GM12878 (cell line): ENCODE measurements around the gene KIAA0930. TPM values are rescaled to one million over a fixed set of nuclear protein-coding genes. Genes with fewer than 3 reads are reported as not detected.
A peak's percentile ranks its signal among the peaks of the same experiment; 100 is the strongest.

ENCODE experiments used
- ATAC-seq: fragments of 200-7000 bp; cut with Tn5 transposase; 3 replicates; pipeline ENCODE4 v1.9.1; 2020; ENCODE audit warnings: mild to moderate bottlenecking, moderate library complexity
- BruUV-seq: library from RNA; stranded (reverse); fragments of 400-500 nt; replicated peaks from 2 replicates; lab custom pipeline; 2021; lab: Mats Ljungman, UMichigan
- CTCF ChIA-PET: fragments of 300-600 bp; sonication (Branson Sonifier 250); formaldehyde crosslinking; extraction: SDS; loops from one replicate; lab custom pipeline; 2021; ENCODE audit warnings: inconsistent platforms; lab: Yijun Ruan, JAX
- POLR2A ChIA-PET: fragments of 350-600 bp; formaldehyde crosslinking; extraction: SDS; loops from one replicate; lab custom pipeline; 2021; ENCODE audit warnings: inconsistent platforms; lab: Charles Lee
- RAD21 ChIA-PET: fragments of 300-600 bp; sonication (Branson Sonifier 250); formaldehyde crosslinking; loops from one replicate; lab custom pipeline; 2023; ENCODE audit warnings: antibody characterized with exemption; ENCODE audit not compliant: unreplicated experiment; lab: Charles Lee
- SMC1A ChIA-PET: fragments of 300-600 bp; sonication (Branson Sonifier 250); formaldehyde crosslinking; loops from one replicate; lab custom pipeline; 2023; ENCODE audit not compliant: unreplicated experiment, uncharacterized antibody; lab: Charles Lee
- DNase-seq: peaks from one replicate; pipeline ENCODE4 v3.0.0-alpha.2; 2011; ENCODE audit warnings: low read depth, low spot score
- FAIRE-seq: peaks from 3 replicates; lab custom pipeline; 2011; peaks lifted over from hg19 to GRCh38; lab: Jason Lieb, UNC
- H2AFZ ChIP-seq: 2 replicates; pipeline ENCODE4 v1.6.0; 2011; ENCODE audit warnings: low read depth, low read length, control low read depth; ENCODE audit not compliant: control insufficient read depth
- H3K27ac ChIP-seq: 2 replicates; pipeline ENCODE4 v1.5.1; 2011; ENCODE audit warnings: control low read depth; ENCODE audit not compliant: control insufficient read depth, insufficient read depth
- H3K27me3 ChIP-seq, 2 experiments: replicated peaks in 1 of 2; 2 replicates each; pipeline versions ENCODE4 v1.6.0 to v1.6.1; 2011; ENCODE audit warnings: low read length in 1 of 2; ENCODE audit not compliant: control insufficient read depth in 2 of 2, insufficient read depth in 2 of 2
- H3K36me3 ChIP-seq, 2 experiments: 2 replicates each; pipeline ENCODE4 v1.5.1; 2011; ENCODE audit warnings: low read length in 1 of 2; ENCODE audit not compliant: control insufficient read depth in 2 of 2, insufficient read depth in 2 of 2
- H3K4me1 ChIP-seq: 2 replicates; pipeline ENCODE4 v1.6.1; 2011; ENCODE audit warnings: mild to moderate bottlenecking, low read length, moderate library complexity, mixed read lengths; ENCODE audit not compliant: control insufficient read depth, insufficient read depth
- H3K4me2 ChIP-seq: 2 replicates; pipeline ENCODE4 v1.6.0; 2011; ENCODE audit warnings: control low read depth; ENCODE audit not compliant: control insufficient read depth, insufficient read depth
- H3K4me3 ChIP-seq: fragments of 200-600 bp; sonication (generic); 2 replicates; pipeline ENCODE4 v1.5.1; 2016
- H3K79me2 ChIP-seq: 2 replicates; pipeline ENCODE4 v1.6.0; 2011; ENCODE audit warnings: low read length; ENCODE audit not compliant: control insufficient read depth, insufficient read depth
- H3K9ac ChIP-seq: 2 replicates; pipeline ENCODE4 v1.8.0; 2011; ENCODE audit warnings: low read length, control low read depth, mixed read lengths; ENCODE audit not compliant: control insufficient read depth, insufficient read depth
- H3K9me3 ChIP-seq: replicated peaks from 3 replicates; pipeline ENCODE4 v1.5.1; 2011; ENCODE audit warnings: mild to moderate bottlenecking, low read length; ENCODE audit not compliant: control insufficient read depth, insufficient read depth
- H4K20me1 ChIP-seq: 2 replicates; pipeline ENCODE4 v1.6.0; 2011; ENCODE audit not compliant: control insufficient read depth, insufficient read depth
- CHD2 ChIP-seq: IDR thresholded peaks from 2 replicates; pipeline ENCODE4 v1.6.1; 2011; ENCODE audit warnings: low read depth, low read length, improper control_type of control experiment, borderline replicate concordance
- CTCF ChIP-seq, 3 experiments: IDR thresholded peaks in 2 of 3; conservative IDR thresholded peaks in 1 of 3; 2 replicates each; pipeline ENCODE4 v1.5.1; 2011; ENCODE audit warnings: low read depth in 3 of 3, low read length in 3 of 3, mild to moderate bottlenecking in 3 of 3, control low read depth in 2 of 3, moderate library complexity in 2 of 3, inconsistent platforms in 1 of 3, mixed read lengths in 1 of 3; ENCODE audit not compliant: control insufficient read depth in 2 of 3, insufficient read depth in 1 of 3; ENCODE audit errors: extremely low read depth in 1 of 3
- NFIC ChIP-seq: IDR thresholded peaks from 2 replicates; pipeline ENCODE4 v1.6.1; 2012; ENCODE audit warnings: low read depth, mild to moderate bottlenecking, inconsistent platforms, low read length, moderate library complexity
- NFXL1 ChIP-seq: fragments of 450-650 bp; IDR thresholded peaks from 2 replicates; pipeline ENCODE4 v1.6.1; 2017; ENCODE audit warnings: antibody characterized with exemption, mild to moderate bottlenecking, borderline replicate concordance
- PML ChIP-seq: IDR thresholded peaks from 2 replicates; pipeline ENCODE4 v1.6.1; 2012; ENCODE audit warnings: low read length, inconsistent platforms
- RAD21 ChIP-seq: IDR thresholded peaks from 2 replicates; pipeline ENCODE4 v1.6.1; 2011; ENCODE audit warnings: mild to moderate bottlenecking, low read depth, low read length, moderate library complexity; ENCODE audit not compliant: insufficient read depth
- SMAD5 ChIP-seq: IDR thresholded peaks from 2 replicates; pipeline ENCODE4 v1.6.1; 2016; ENCODE audit warnings: antibody characterized with exemption, low read depth
- SUPT20H ChIP-seq: IDR thresholded peaks from 2 replicates; pipeline ENCODE4 v1.6.1; 2011; ENCODE audit warnings: low read depth, mild to moderate bottlenecking, low read length, moderate library complexity, borderline replicate concordance; ENCODE audit not compliant: control insufficient read depth
- TAF1 ChIP-seq: IDR thresholded peaks from 2 replicates; pipeline ENCODE4 v1.6.1; 2011; ENCODE audit warnings: mild to moderate bottlenecking, low read depth, low read length, borderline replicate concordance
- TCF7 ChIP-seq: IDR thresholded peaks from 2 replicates; pipeline ENCODE4 v1.6.1; 2014; ENCODE audit warnings: antibody characterized with exemption, borderline replicate concordance
- ZSCAN29 ChIP-seq: fragments of 450-650 bp; IDR thresholded peaks from 2 replicates; pipeline ENCODE4 v1.6.1; 2017; ENCODE audit warnings: mild to moderate bottlenecking, moderate library complexity
- WGBS: methylation state at CpG from one replicate; pipeline ENCODE4 v1.1.6; 2016; ENCODE audit warnings: low lambda C conversion rate; ENCODE audit not compliant: insufficient replicate concordance, insufficient coverage; ENCODE audit errors: missing lambda C conversion rate; 5-methylcytosine and 5-hydroxymethylcytosine counted together
- in situ Hi-C: fragments of 300-500 bp; cut with MboI; formaldehyde crosslinking; loops from 9 replicates; pipeline ENCODE4 v1.14.3; 2018; ENCODE audit warnings: mixed read lengths
- intact Hi-C: fragments of 100-400 bp; cut with micrococcal nuclease; formaldehyde crosslinking; loops from one replicate; pipeline ENCODE4 v1.14.2; 2022; ENCODE audit not compliant: unreplicated experiment
- polyA plus RNA-seq, 11 experiments: library from polyadenylated mRNA; depleted of rRNA in 4 of 11; unstranded in 6 of 11; stranded (reverse) in 5 of 11; fragments of >200 nt; fragmentation: Nextera tagmentation in 4 of 11; fragmentation: Illumina TruSeq in 1 of 11; extraction: Ambion mirVana in 4 of 11; extraction: Trizol in 1 of 11; gene quantifications; 1 replicate in 1 of 11; 2 replicates in 10 of 11; pipeline versions ENCODE4 v1.2.1 to v1.2.3, GENCODE V29; 2011 to 2016; ENCODE audit warnings: inconsistent platforms in 2 of 11, missing spikeins in 2 of 11, low read depth in 1 of 11
- total RNA-seq, 4 experiments: library from RNA; depleted of rRNA in 3 of 4; stranded (reverse); fragments of >200 nt in 3 of 4; fragmentation: Illumina TruSeq in 1 of 4; extraction: Trizol in 1 of 4; gene quantifications; 2 replicates each; pipeline versions ENCODE4 v1.2.1 to v1.2.3, GENCODE V29; 2013 to 2021
- TF ChIP-seq, protein P1 (sequence below): fragments of 450-650 bp; formaldehyde crosslinking; IDR thresholded peaks from 2 replicates; pipeline ENCODE4 v1.4.0; 2020; ENCODE audit warnings: mild to moderate bottlenecking, moderate library complexity

KIAA0930 gene
- total and polyA plus RNA-seq, 10 of the 15 experiments (the other 5 are each of a cell fraction or from before 2014, with no cell fraction given), result 3.6 to 125 (median 46.3) TPM

GRCh38 chr22:45194686-45195085 is 46.0 kb downstream of the KIAA0930 start (continued):
- TF ChIP-seq TCF7 (no peak), NFIC (no peak), CHD2 (no peak), NFXL1 (no peak)

DNA sequence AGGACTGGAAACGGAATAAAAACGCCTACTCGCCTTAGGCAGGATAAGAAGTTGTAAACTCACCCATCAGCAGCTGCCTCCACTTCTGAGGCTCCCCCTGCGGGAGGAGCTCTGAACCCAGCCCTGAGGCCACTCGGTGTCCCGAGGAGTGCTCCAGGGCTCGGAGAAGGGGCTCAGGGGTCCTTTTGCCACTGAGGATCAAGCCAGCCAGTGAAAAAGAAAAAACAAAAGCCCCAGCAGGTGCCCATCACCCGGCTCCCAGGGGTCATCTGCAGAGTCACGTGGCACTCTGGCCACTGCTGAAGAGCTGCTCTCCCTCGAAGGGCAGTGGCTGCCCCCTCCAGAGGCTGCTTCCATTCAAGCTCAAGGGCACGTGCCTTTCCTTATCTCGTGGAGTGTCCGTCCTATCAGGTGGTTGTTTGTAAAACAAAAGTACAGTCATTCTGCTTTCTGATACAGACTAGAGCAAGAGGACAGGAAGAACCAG is 48.0 kb downstream of the KIAA0930 start:
- Histone ChIP-seq H3K36me3 (peaks cover 9 to 25% of the 10 kb centered on the region in 2 experiments; a peak in 3 of 4 replicates), H3K9me3 (no peaks in the 10 kb centered on the region), H3K79me2 (no peaks in the 10 kb centered on the region), H3K27me3 (no peaks in the 10 kb centered on the region), H3K9ac (no peak overlapping the region), H2AFZ (no peak overlapping the region), H3K27ac (no peak overlapping the region), H3K4me3 (no peak overlapping the region), H3K4me2 (no peak overlapping the region), H3K4me1 (no peaks in the 10 kb centered on the region), H4K20me1 (no peaks in the 10 kb centered on the region)
- SMC1A ChIA-PET, result interaction anchor here (1.0 to 2.4 kb wide), 3 partner anchors 16 to 71 kb away, joined by 3 to 8 read pairs (median 3); no protein-coding TSS in a partner anchor
- CTCF ChIA-PET, result interaction anchor here (0.9 to 1.8 kb wide), 4 partner anchors 16 to 75 kb away, joined by 3 to 6 read pairs (median 4); no protein-coding TSS in a partner anchor
- 90% methylated on average over 13 of the region's 13 CpGs for WGBS
- ATAC-seq, result no peak
- POLR2A ChIA-PET, result no interaction called here
- no TSS peak for BruUV-seq
- RAD21 ChIA-PET, result interaction anchor here (1.0 to 1.7 kb wide), 2 partner anchors 28 to 70 kb away, joined by 4 to 5 read pairs; no protein-coding TSS in a partner anchor
- TF ChIP-seq, protein P1, sequence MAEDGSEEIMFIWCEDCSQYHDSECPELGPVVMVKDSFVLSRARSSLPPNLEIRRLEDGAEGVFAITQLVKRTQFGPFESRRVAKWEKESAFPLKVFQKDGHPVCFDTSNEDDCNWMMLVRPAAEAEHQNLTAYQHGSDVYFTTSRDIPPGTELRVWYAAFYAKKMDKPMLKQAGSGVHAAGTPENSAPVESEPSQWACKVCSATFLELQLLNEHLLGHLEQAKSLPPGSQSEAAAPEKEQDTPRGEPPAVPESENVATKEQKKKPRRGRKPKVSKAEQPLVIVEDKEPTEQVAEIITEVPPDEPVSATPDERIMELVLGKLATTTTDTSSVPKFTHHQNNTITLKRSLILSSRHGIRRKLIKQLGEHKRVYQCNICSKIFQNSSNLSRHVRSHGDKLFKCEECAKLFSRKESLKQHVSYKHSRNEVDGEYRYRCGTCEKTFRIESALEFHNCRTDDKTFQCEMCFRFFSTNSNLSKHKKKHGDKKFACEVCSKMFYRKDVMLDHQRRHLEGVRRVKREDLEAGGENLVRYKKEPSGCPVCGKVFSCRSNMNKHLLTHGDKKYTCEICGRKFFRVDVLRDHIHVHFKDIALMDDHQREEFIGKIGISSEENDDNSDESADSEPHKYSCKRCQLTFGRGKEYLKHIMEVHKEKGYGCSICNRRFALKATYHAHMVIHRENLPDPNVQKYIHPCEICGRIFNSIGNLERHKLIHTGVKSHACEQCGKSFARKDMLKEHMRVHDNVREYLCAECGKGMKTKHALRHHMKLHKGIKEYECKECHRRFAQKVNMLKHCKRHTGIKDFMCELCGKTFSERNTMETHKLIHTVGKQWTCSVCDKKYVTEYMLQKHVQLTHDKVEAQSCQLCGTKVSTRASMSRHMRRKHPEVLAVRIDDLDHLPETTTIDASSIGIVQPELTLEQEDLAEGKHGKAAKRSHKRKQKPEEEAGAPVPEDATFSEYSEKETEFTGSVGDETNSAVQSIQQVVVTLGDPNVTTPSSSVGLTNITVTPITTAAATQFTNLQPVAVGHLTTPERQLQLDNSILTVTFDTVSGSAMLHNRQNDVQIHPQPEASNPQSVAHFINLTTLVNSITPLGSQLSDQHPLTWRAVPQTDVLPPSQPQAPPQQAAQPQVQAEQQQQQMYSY (CRISPR knock-in tag), result no peak
- 0 out of 2 replicates have a peak, but pooled peaks have one; percentile 22 for TF ChIP-seq RAD21
- TF ChIP-seq SMAD5, result no peak
- TF ChIP-seq ZSCAN29, result no peak
- TF ChIP-seq SUPT20H, result no peak
- peak in 1 of 3 experiments; percentile 9; a peak in 1 of 6 replicates for TF ChIP-seq CTCF (IDR thresholded peaks at IDR 0.05 in 2 of 3, conservative IDR thresholded peaks at IDR 0.05 in 1 of 3; ENCODE audit: control insufficient read depth in 2 of 3, extremely low read depth in 1 of 3, insufficient read depth in 1 of 3, low read depth in 3 of 3, low read length in 3 of 3)
- no peak for TF ChIP-seq TAF1
- TF ChIP-seq PML, result no peak
- no peak for FAIRE-seq
- intact Hi-C loops (no loop called here), in situ Hi-C loops (no loop called here)
- DNase-seq, result no peak
